WI38 (cell line): Measurements from ENCODE around the gene POU5F1.
"Not testable (repeated sequence)": the region's sequence is repeated elsewhere in the genome, so short reads cannot be mapped to it uniquely, and the experiment has no call there.

ENCODE experiments used
- H3K4me3 ChIP-seq: 2 replicates; pipeline ENCODE4 v1.5.1; 2011; ENCODE audit warnings: low read depth, mild to moderate bottlenecking, control low read depth, low read length
- TF ChIP-seq, protein P1 (sequence below): IDR thresholded peaks from 2 replicates; pipeline ENCODE4 v1.5.1; 2012; ENCODE audit warnings: low read depth, mild to moderate bottlenecking, control low read depth, low read length

The POU5F1 gene

GRCh38 chr6:31208506-31208905 is 38.0 kb upstream of the POU5F1 start:
- no peak overlapping the region for H3K4me3 ChIP-seq
- TF ChIP-seq, protein P1, sequence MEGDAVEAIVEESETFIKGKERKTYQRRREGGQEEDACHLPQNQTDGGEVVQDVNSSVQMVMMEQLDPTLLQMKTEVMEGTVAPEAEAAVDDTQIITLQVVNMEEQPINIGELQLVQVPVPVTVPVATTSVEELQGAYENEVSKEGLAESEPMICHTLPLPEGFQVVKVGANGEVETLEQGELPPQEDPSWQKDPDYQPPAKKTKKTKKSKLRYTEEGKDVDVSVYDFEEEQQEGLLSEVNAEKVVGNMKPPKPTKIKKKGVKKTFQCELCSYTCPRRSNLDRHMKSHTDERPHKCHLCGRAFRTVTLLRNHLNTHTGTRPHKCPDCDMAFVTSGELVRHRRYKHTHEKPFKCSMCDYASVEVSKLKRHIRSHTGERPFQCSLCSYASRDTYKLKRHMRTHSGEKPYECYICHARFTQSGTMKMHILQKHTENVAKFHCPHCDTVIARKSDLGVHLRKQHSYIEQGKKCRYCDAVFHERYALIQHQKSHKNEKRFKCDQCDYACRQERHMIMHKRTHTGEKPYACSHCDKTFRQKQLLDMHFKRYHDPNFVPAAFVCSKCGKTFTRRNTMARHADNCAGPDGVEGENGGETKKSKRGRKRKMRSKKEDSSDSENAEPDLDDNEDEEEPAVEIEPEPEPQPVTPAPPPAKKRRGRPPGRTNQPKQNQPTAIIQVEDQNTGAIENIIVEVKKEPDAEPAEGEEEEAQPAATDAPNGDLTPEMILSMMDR, result no peak

DNA sequence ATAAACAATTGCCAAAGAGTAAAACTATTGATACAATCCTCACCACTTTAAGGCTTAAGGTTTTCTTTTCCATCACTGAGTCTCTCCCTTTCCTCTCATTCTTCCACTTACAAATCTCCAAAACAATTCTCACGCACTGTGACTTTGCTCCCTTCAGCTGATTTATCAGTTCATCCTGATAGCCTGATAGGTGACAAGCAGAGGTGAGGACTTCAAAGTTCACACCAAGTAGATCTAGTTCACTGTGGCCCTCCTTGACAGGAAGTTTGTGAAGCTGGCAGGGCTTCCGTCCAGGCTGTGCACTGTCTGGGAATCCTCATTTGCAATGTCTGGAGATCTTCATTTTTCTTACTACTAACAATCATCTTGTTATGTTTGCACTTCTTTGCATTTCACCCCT is 35.2 kb upstream of the POU5F1 start:
- no peak overlapping the region for H3K4me3 ChIP-seq
- TF ChIP-seq, protein P1, result no peak

- TF ChIP-seq, protein P1, result no peak
- no peak overlapping the region for H3K4me3 ChIP-seq
These were observed 34.3 kb upstream of the POU5F1 start for GRCh38 chr6:31204751-31205145.

DNA sequence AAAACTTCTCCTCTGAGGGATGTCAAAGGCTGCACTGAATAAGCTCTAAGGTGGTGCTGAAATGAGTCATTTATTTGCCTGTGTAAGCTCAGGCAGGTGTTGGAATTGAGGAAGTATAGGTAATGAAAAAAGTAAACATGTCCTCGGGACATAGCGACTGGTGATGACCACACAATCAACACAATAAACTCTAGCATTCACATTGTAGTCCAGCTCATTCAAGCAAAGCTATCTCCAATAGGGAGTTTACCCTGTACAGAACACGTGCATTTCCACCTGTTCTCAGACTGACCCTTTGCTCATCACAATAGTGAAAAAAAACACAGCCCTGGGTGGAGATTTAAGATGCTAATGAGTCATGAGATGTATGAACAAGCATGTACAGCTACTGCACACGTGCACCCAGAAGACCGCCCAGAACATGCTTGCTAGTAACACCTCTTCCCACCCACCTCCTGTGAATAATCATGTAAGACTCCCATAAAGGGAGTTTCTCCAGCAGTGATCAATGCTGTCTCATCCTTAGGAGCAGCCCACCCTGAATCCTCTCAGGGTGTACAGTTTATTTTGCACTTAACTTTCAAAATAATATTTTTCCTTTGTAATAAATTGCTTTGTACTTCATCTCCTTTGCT is 33.0 kb upstream of the POU5F1 start:
- TF ChIP-seq, protein P1, result no peak

DNA sequence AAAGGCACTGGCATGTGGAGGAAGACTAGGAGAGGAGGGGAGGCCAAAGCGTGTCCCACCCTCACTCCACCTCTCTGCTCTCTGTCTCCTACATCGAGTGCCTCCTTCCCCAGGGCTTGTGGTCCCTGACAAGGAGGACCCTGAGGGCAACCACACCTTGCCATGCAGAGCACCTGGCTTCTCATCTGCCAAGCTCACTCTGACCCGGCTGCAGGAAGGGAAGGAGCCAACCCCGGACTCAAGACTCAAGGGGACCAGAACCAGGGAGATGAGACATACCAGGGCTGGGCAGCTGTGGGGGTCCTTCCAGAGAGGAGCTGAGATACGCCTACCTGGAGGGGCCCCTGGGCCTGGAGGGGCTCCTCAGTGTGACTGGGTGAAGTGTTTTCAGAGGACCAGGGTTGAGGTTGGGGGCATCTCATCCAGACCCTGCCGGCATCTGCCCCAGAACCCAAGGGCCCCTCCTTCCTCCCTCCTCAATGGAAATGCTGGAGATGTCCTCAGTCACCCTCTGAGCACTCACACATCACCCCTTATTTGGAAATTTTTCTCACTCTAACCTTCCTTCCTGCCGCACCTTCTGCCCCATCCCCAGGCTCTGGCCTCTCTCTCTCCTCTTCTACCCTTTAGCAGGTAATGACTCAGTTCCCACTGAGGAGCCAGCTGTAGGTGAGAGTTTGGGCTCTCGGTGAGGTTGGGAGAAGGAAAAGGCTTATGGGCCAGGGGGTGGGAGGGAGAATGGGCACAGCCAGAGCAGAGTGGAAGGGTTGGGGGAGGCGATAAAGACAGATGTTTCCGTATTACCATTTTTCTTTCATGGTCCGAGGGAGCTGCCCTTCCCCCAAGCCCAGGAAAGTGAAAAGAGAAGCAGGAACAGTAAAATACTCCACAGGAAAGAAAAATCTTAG is 32.0 kb upstream of the POU5F1 start:
- H3K4me3 ChIP-seq, result no peak overlapping the region
- TF ChIP-seq, protein P1, result no peak

More for the DNA sequence above, 33.0 kb upstream of the POU5F1 start:
- H3K4me3 ChIP-seq, result peak overlapping the region; percentile 59

GRCh38 chr6:31199105-31199452 is 28.6 kb upstream of the POU5F1 start:
- H3K4me3 ChIP-seq, result not testable (repeated sequence)

GRCh38 chr6:31197559-31198305 is 27.2 kb upstream of the POU5F1 start:
- H3K4me3 ChIP-seq, result peak overlapping the region; percentile 76
- TF ChIP-seq, protein P1, result no peak

DNA sequence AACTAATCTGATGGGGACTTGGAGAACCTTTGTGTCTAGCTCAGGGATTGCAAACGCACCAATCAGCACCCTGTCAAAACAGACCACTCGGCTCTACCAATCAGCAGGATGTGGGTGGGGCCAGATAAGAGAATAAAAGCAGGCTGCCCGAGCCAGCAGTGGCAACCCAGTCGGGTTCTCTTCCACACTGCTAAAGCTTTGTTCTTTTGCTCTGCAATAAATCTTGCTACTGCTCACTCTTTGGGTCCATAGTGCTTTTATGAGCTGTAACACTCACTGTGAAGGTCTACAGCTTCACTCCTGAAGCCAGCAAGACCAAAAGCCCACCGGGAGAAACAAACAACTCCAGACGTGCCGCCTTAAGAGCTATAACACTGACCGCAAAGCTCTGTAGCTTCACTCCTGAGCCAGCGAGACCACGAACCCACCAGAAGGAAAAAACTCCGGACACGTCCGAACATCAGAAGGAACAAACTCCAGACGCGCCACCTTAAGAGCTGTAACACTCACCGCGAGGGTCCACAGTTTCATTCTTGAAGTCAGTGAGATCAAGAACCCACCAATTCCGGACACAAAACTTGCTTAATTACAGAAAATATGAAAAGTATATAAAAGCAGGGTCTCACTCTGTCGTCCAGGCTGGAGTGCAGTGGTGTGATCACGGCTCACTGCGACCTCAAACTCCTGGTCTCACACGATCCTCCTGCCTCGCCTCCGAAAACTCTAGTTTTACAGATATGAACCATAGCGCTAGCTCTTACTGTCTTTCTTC is 26.0 kb upstream of the POU5F1 start:
- H3K4me3 ChIP-seq, result not testable (repeated sequence)

DNA sequence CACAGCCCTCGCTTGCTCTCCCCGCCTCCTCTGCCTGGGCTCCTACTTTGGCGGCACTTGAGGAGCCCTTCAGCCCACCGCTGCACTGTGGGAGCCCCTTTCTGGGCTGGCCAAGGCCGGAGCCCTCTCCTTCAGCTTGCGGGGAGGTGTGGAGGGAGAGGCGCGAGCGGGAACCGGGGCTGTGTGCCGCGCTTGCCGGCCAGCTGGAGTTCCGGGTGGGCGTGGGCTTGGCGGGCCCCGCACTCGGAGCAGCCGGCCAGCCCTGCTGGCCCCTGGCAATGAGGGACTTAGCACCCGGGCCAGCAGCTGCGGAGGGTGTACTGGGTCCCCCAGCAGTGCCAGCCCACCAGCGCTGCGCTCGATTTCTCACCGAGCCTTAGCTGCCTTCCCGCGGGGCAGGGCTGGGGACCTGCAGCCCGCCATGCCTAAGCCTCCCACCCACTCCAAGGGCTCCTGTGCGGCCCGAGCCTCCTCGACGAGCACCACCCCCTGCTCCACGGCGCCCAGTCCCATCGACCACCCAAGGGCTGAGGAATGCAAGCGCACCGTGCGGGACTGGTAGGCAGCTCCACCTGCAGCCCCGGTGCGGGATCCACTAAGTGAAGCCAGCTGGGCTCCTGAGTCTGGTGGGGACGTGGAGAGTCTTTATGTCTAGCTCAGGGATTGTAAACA is 25.0 kb upstream of the POU5F1 start:
- H3K4me3 ChIP-seq, result not testable (repeated sequence)
